Measurements from ENCODE around the gene NUDT16L1. TPM values are rescaled to one million over a fixed set of nuclear protein-coding genes. Genes with fewer than 3 reads are reported as not detected.

NUDT16L1 gene
- polyA plus RNA-seq, 3 donors: 40.0 to 62.7 (median 41.1) TPM

DNA sequence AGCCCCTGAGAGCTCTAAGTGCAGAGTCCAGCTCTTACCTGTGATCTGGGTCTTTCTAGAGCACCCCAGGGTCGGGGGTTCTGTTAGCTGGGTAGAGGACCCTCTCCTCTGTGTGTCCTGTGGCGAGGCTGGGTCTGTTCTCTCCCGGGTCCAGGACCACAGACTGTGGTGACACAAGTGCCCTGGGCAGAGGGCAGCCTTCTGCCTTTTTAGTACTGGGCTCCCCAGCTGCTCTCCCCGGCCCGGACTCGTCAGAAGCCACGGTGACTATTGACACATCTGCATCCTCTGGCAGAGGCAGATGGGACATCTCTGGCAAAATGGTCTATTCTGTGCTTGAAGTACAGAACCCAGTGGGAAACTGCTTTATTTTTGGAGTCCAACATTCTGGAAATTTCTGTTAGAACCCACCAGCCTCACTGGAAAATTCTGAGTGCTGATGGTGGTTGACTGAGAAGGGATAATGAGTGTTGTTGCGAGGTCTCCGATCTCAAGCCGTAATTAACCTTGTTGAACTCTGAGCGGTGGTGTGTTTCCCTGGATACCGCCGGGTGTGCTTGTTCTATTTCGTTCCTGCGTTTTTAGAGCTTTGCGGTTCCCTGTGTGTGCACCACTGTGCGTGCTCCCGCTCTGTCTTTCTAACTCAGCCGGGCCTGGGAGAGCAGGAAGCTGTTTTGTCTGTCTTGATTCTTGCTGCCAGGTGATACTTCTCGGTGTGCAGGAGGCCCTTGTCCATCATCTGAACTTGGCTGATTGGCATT is 26.0 kb upstream of the NUDT16L1 start:
- peaks cover 38% of the 10 kb centered on the region for H3K4me1 Mint-ChIP-seq
- Histone ChIP-seq H3K4me3 (replicated peaks in 1 of 3; ENCODE audit: low read depth in 2 of 3, low read length in 3 of 3) (no peak overlapping the region), H3K4me2 (replicated peaks; ENCODE audit: extremely low read depth, low read length, poor library complexity, severe bottlenecking) (no peak overlapping the region), H3K27me3 (ENCODE audit: control insufficient read depth in 2 of 2, insufficient read depth in 2 of 2, low read length in 2 of 2) (no peaks in the 10 kb centered on the region), H3K27ac (ENCODE audit: low read depth in 1 of 2, low read length in 2 of 2) (no peak overlapping the region), H2AFZ (ENCODE audit: insufficient read depth, low read depth, low read length, poor library complexity, severe bottlenecking) (no peak overlapping the region), H3K4me1 (ENCODE audit: control insufficient read depth in 1 of 2, insufficient read depth in 2 of 2, low read length in 2 of 2) (peaks cover 39 to 40% of the 10 kb centered on the region in 2 donors), H3K79me2 (ENCODE audit: insufficient read depth, low read length) (peaks cover 16% of the 10 kb centered on the region), H3K9me3 (replicated peaks in 1 of 2; ENCODE audit: control insufficient read depth in 1 of 2, insufficient read depth in 1 of 2, low read length in 2 of 2) (no peaks in the 10 kb centered on the region), H3K9ac (ENCODE audit: insufficient read depth, low read length, poor library complexity, severe bottlenecking) (no peak overlapping the region), H4K20me1 (ENCODE audit: insufficient read depth, low read length) (peaks cover 8% of the 10 kb centered on the region), H3K36me3 (replicated peaks in 1 of 2; ENCODE audit: control insufficient read depth in 1 of 2, insufficient read depth in 2 of 2, low read length in 2 of 2) (peaks cover 58 to 62% of the 10 kb centered on the region in 2 donors)
- intact Hi-C loops (cut with micrococcal nuclease): no loop called here
- no peaks in the 10 kb centered on the region for H3K27me3 Mint-ChIP-seq (ENCODE audit: low read depth in 3 of 3)
- peak overlapping the region in 3 of 7 donors; percentile 1 to 60 (median 28) for H3K27ac Mint-ChIP-seq
- H3K4me3 Mint-ChIP-seq: no peak overlapping the region
- no peak for DNase-seq
- 93% methylated on average over 19 of the region's 20 CpGs for WGBS (ENCODE audit: insufficient coverage)
- H3K9me3 Mint-ChIP-seq: no peaks in the 10 kb centered on the region
- H3K36me3 Mint-ChIP-seq: peaks cover 25 to 27% of the 10 kb centered on the region in 2 donors
- TF ChIP-seq, protein P1, sequence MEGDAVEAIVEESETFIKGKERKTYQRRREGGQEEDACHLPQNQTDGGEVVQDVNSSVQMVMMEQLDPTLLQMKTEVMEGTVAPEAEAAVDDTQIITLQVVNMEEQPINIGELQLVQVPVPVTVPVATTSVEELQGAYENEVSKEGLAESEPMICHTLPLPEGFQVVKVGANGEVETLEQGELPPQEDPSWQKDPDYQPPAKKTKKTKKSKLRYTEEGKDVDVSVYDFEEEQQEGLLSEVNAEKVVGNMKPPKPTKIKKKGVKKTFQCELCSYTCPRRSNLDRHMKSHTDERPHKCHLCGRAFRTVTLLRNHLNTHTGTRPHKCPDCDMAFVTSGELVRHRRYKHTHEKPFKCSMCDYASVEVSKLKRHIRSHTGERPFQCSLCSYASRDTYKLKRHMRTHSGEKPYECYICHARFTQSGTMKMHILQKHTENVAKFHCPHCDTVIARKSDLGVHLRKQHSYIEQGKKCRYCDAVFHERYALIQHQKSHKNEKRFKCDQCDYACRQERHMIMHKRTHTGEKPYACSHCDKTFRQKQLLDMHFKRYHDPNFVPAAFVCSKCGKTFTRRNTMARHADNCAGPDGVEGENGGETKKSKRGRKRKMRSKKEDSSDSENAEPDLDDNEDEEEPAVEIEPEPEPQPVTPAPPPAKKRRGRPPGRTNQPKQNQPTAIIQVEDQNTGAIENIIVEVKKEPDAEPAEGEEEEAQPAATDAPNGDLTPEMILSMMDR (IDR thresholded peaks at IDR 0.05): no peak

DNA sequence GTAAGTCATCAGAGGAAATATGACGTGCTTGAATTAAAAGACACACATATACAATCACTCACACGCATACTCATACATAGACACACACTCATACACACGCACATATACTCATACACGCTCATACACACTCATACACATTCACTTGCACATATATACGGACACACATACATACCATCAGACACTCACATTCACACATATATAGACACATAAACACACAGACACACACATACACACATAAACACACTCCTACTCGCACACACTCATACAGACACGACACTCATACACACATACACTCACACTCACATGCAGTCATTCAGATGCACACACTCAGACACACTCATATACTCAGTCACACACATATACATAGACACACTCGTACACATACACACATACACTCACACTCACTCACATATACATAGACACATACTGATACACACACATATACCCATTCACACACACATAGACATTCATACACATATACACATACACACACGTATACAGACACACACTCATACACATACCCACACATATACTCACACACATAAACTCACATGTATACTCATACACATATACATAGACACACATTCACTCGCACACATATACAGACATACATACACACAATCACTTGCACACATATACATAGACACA is 24.9 kb upstream of the NUDT16L1 start:
- peaks cover 65 to 73% of the 10 kb centered on the region in 2 donors for H3K36me3 ChIP-seq (replicated peaks in 1 of 2; ENCODE audit: control insufficient read depth in 1 of 2, insufficient read depth in 2 of 2, low read length in 2 of 2)
- no peak overlapping the region for H3K9ac ChIP-seq (ENCODE audit: insufficient read depth, low read length, poor library complexity, severe bottlenecking)
- no peak for DNase-seq
- peaks cover 8% of the 10 kb centered on the region for H4K20me1 ChIP-seq (ENCODE audit: insufficient read depth, low read length)
- Mint-ChIP-seq H3K4me1 (peaks cover 28% of the 10 kb centered on the region), H3K36me3 (peaks cover 28 to 35% of the 10 kb centered on the region in 2 donors), H3K9me3 (no peaks in the 10 kb centered on the region), H3K27me3 (ENCODE audit: low read depth in 3 of 3) (no peaks in the 10 kb centered on the region), H3K4me3 (no peak overlapping the region), H3K27ac (no peak overlapping the region)
- TF ChIP-seq, protein P1 (IDR thresholded peaks at IDR 0.05): no peak
- no peak overlapping the region for H3K4me3 ChIP-seq (replicated peaks in 1 of 3; ENCODE audit: low read depth in 2 of 3, low read length in 3 of 3)
- no peaks in the 10 kb centered on the region for H3K27me3 ChIP-seq (ENCODE audit: control insufficient read depth in 2 of 2, insufficient read depth in 2 of 2, low read length in 2 of 2)
- H3K79me2 ChIP-seq (ENCODE audit: insufficient read depth, low read length): peaks cover 12% of the 10 kb centered on the region
- H3K9me3 ChIP-seq (replicated peaks in 1 of 2; ENCODE audit: control insufficient read depth in 1 of 2, insufficient read depth in 1 of 2, low read length in 2 of 2): no peaks in the 10 kb centered on the region
- H3K4me2 ChIP-seq (replicated peaks; ENCODE audit: extremely low read depth, low read length, poor library complexity, severe bottlenecking): no peak overlapping the region
- whole genome bisulfite sequencing (ENCODE audit: insufficient coverage): 98% methylated on average over 9 of the region's 10 CpGs
- no peak overlapping the region for H2AFZ ChIP-seq (ENCODE audit: insufficient read depth, low read depth, low read length, poor library complexity, severe bottlenecking)
- peaks cover 28 to 29% of the 10 kb centered on the region in 2 donors for H3K4me1 ChIP-seq (ENCODE audit: control insufficient read depth in 1 of 2, insufficient read depth in 2 of 2, low read length in 2 of 2)
- no peak overlapping the region for H3K27ac ChIP-seq (ENCODE audit: low read depth in 1 of 2, low read length in 2 of 2)
- intact Hi-C loops (cut with micrococcal nuclease): no loop called here
